Activated CD4-positive, alpha-beta T cell treated with anti-CD3 and anti-CD28 coated beads for 1 hour (primary cell): ENCODE results near the gene TCF25.

Source experiments
- DNase-seq: peaks from one replicate; pipeline ENCODE4 v3.0.0-alpha.2; 2020

The TCF25 gene

GRCh38 chr16:89881368-89881730, 8.0 kb downstream of the TCF25 start:
- no peak for DNase-seq

GRCh38 chr16:89883346-89884040, 10.1 kb downstream of the TCF25 start:
- DNase-seq = no peak

DNA sequence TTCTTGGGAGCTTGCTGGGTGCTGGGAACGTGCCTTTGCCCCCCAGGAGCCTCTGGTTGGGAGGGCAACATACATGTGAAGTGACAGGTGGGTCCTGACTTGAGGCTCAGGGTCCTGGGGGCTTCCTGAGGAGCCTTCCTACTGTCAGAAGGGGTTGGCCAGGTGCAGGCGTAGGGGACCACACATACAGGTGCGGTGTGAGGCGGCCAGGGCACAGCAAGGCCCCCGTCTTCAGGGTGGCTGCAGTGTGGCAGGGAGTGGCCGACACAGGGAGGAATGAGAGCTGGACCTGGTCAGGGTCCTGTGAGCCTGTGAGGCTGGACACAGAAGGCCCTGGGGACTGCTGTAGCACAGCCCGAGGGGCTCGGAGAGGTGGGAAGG, 10.6 kb downstream of the TCF25 start:
- no peak for DNase-seq

GRCh38 chr16:89887243-89887642, 13.9 kb downstream of the TCF25 start:
- no peak for DNase-seq

GRCh38 chr16:89890200-89890599, 16.8 kb downstream of the TCF25 start:
- DNase-seq = no peak

DNA sequence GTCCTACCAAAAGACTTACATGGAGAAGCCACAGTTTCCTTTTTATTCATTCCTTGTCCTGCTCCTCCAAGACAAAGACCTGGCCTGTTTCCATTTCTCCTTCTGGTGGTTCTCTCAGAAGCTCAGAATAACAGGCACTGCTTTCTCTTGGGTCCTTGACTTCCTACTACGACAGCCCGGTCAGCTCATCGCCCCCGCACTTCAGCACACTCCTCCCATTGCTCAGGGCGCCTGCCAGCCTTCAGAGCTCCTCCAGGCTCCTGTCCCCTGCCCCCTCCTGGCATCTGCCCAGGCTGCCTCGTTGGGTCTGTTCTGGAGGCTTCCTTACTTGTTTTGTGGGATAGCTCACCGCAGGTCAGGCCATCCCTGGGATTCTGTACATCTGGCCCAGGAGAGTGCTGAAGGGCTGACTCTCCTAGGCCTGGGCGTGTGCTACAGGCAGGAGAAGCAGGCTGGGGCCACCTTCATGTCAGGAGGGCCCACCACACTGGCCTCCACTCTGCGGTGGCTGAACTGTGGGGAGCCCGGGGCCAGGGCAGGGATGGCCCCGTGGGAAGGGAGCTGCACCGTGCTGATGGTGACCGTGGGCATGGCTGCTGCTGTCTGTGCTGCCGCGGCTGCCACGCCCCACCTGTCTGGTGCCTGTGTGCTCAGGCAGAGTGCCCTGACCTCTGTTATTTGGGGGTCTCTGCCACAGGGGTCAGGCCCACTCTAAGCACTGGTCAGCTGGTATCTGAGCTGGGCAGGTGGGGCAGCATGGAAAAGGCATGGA, 17.7 kb downstream of the TCF25 start:
- DNase-seq = no peak

DNA sequence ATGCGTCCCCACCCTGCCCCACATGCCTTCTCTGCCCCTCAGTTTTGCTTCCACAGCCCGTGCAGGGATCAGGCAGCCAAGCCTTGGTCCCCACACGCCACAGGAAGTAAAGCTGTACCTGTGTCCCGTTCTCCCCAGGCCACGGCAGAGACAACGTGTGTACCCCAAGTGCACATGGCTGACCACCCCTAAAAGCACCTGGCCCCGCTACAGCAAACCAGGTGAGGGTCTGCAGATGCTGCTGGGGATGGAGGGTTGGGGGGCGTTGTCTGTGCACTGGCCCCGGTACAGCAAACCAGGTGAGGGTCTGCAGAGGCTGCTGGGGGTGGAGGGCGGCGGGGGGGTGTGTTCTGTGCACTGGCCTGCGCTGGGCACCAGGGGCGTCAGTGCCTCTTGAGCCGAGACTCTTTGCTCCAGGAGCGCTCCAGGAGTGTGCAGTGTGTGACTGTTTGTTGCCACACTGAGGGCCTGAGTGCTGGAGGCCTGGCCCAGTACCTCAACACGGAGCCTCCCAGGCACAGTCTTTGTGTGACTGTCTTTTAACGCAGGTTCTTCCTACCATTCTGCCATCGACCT, 18.8 kb downstream of the TCF25 start:
- DNase-seq = no peak

GRCh38 chr16:89892635-89893034, 19.2 kb downstream of the TCF25 start:
- DNase-seq = no peak

GRCh38 chr16:89893642-89894548, 20.5 kb downstream of the TCF25 start:
- no peak for DNase-seq

- no peak for DNase-seq
These were observed 22.3 kb downstream of the TCF25 start for GRCh38 chr16:89895482-89896250.

GRCh38 chr16:89897204-89897603, 23.8 kb downstream of the TCF25 start:
- no peak for DNase-seq

GRCh38 chr16:89898201-89898967, 25.0 kb downstream of the TCF25 start:
- DNase-seq = no peak

GRCh38 chr16:89899879-89900481, 26.6 kb downstream of the TCF25 start:
- DNase-seq = no peak

- DNase-seq = no peak
These were observed 27.5 kb downstream of the TCF25 start for GRCh38 chr16:89900885-89901284.

- DNase-seq = no peak
These were observed 29.6 kb downstream of the TCF25 start for GRCh38 chr16:89902980-89903379.

GRCh38 chr16:89903908-89904515, 30.6 kb downstream of the TCF25 start:
- no peak for DNase-seq

DNA sequence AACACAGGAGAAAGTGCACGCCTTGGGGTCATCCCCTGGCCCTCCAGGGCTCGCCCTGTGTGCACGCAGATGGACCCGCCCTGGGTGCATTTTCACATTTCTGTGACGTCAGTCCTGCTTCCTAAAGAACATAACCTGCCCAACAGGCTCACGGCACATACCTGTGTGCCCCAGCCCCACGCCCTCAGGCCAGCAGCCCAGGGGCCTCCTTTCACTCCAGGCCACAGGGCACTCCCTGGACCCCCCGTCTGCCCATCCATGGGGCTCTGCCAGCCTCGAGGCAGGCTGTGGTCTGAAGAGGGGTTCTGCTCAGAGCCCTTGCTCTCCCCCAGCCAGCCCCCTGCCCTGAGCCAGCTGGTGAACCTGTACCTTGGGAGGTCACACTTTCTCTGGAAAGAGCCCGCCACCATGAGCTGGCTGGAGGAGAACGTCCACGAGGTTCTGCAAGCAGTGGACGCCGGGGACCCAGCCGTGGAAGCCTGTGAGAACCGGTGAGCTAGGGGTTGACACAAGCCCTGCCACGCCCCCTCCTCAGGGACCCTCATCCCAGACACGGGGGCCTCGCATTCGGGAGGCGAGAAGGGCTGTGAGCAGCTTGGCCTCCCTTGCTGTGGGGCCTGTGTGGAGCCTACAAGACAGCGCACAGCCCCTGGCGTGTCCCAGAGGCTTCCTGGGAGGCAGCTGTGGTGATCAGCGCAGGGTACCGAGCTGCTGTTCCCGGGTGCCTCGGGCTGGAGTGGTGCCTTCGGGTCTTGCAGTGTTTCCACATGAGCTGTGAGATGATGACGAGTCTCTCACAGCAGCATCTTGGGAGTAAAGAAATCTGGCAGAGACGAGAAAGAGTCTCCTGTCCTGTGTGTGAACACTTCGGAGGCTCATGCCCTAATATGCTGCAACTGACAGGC, 31.5 kb downstream of the TCF25 start:
- DNase-seq = no peak

DNA sequence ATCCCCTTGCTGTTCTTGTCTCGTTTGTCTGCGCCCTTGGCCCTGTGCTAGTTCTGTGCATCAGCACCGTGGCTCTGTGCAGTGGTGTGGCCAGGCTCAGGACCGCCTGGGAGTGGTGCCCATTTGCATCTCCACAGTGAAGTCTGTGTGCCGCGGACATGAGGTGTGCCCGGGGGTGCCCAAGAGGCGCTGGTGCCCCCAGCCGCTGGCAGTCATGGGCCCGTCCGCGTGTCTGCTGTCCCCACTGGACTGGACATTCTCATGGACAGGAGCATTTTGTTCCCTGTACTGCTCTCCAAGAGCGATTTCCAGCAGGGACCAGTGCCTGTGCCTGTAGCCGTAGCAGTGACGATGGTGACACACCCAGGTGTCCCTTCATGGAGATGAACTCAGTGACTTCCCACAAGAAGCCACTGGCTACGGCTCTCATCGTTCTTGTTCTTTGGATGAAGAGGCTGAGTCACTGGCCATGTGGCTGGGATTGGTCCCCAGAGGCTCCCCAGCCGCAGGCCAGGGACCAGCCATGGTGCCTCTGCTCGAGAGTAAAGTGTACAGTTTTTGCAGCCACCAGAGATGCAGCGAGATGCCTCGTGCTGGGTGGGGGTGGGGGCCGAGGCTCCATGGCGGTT, 32.2 kb downstream of the TCF25 start:
- DNase-seq = no peak
